ENCODE measurements around the gene KRTAP1-4. TPM values are rescaled to one million over a fixed set of nuclear protein-coding genes. Genes with fewer than 3 reads are reported as not detected.

KRTAP1-4 gene
- polyA plus RNA-seq, 3 donors = not detected

DNA sequence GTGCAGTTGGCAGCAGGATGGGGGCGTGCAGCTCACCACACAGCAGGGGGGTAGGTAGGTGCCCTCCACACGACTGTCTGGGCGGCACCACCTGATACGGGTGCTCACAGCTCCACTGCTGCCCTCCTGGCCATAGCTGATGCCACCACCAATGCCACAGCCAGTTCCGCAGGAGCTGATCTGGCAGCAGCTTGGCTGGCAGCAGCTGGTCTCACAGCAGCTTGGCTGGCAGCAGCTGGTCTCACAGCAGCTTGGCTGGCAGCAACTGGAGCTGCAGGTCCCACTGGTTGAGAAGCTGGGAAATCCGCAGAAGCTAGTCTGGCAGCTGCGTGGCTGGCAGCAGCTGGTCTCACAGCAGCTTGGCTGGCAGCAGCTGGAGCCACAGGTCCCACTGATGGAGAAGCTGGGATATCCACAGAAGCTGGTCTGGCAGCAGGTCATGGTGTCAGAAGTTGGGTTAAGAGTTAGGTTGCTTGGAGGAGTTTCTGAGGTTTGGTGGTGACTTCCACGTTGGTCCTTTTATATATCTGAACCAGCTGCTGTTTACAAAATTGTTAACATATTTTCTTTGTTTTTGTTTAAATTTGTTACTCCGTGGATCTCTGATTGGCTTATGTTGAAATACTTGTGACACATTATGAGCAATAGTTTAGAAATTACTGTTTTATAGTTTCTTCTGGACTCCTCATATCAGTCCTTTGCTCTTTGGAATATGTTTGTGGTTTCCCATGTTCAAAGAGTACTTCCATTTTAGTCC lies 3.1 kb downstream of the KRTAP1-4 start, which contains the start of gene KRTAP1-5:
KRTAP1-5 (minus strand) TSS at position 494 of the 757 bp plus-strand sequence; CDS start at position 441, 53 bp downstream.
- TF ChIP-seq, protein P1, sequence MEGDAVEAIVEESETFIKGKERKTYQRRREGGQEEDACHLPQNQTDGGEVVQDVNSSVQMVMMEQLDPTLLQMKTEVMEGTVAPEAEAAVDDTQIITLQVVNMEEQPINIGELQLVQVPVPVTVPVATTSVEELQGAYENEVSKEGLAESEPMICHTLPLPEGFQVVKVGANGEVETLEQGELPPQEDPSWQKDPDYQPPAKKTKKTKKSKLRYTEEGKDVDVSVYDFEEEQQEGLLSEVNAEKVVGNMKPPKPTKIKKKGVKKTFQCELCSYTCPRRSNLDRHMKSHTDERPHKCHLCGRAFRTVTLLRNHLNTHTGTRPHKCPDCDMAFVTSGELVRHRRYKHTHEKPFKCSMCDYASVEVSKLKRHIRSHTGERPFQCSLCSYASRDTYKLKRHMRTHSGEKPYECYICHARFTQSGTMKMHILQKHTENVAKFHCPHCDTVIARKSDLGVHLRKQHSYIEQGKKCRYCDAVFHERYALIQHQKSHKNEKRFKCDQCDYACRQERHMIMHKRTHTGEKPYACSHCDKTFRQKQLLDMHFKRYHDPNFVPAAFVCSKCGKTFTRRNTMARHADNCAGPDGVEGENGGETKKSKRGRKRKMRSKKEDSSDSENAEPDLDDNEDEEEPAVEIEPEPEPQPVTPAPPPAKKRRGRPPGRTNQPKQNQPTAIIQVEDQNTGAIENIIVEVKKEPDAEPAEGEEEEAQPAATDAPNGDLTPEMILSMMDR (IDR thresholded peaks at IDR 0.05) = no peak
- Histone ChIP-seq H3K4me2 (replicated peaks; ENCODE audit: extremely low read depth, low read length, poor library complexity, severe bottlenecking) (no peak within 1 kb of the TSS), H4K20me1 (ENCODE audit: insufficient read depth, low read length) (no peaks in the 10 kb centered on the region), H3K9me3 (replicated peaks in 1 of 2; ENCODE audit: control insufficient read depth in 1 of 2, insufficient read depth in 1 of 2, low read length in 2 of 2) (no peaks in the 10 kb centered on the region), H3K36me3 (replicated peaks in 1 of 2; ENCODE audit: control insufficient read depth in 1 of 2, insufficient read depth in 2 of 2, low read length in 2 of 2) (no peaks in the 10 kb centered on the region), H3K4me3 (replicated peaks in 1 of 3; ENCODE audit: low read depth in 2 of 3, low read length in 3 of 3) (no peak within 1 kb of the TSS), H3K79me2 (ENCODE audit: insufficient read depth, low read length) (no peaks in the 10 kb centered on the region), H3K9ac (ENCODE audit: insufficient read depth, low read length, poor library complexity, severe bottlenecking) (no peak within 1 kb of the TSS), H3K27ac (ENCODE audit: low read depth in 1 of 2, low read length in 2 of 2) (no peak within 1 kb of the TSS), H3K27me3 (ENCODE audit: control insufficient read depth in 2 of 2, insufficient read depth in 2 of 2, low read length in 2 of 2) (no peaks in the 10 kb centered on the region), H2AFZ (ENCODE audit: insufficient read depth, low read depth, low read length, poor library complexity, severe bottlenecking) (no peak within 1 kb of the TSS), H3K4me1 (ENCODE audit: control insufficient read depth in 1 of 2, insufficient read depth in 2 of 2, low read length in 2 of 2) (no peaks in the 10 kb centered on the region)
- Mint-ChIP-seq H3K27ac (no peak within 1 kb of the TSS), H3K27me3 (ENCODE audit: low read depth in 3 of 3) (peaks cover 1 to 7% (median 3%) of the 10 kb centered on the region in 3 donors), H3K9me3 (peaks cover 0 to 3% (median 0%) of the 10 kb centered on the region in 7 donors), H3K4me3 (no peak within 1 kb of the TSS), H3K4me1 (no peaks in the 10 kb centered on the region), H3K36me3 (no peaks in the 10 kb centered on the region)
- no peak for DNase-seq
- intact Hi-C loops (cut with micrococcal nuclease) = no loop called here
- WGBS (ENCODE audit: insufficient coverage) = 93% methylated on average over 7 of the region's 9 CpGs

DNA sequence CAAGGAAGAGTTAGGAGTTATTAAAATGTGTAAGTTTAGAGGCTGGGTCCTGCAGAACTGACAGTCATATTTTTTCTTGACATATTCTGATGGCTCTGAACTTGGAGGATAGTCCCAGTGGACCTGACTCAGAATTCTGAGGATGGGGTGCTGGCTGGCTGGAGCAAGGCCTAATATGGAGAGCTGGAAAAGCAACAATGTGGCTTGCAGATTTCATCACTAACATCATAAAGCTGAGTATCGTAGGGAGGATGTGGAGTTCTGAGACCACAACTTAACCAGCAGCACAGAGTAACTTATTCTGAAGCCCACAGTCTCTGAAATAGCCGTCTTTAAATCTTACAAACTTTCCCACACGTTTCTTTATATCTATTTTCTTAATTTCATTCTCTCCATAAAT lies 5.3 kb downstream of the KRTAP1-4 start:
- Histone ChIP-seq H4K20me1 (ENCODE audit: insufficient read depth, low read length) (no peaks in the 10 kb centered on the region), H3K4me1 (ENCODE audit: control insufficient read depth in 1 of 2, insufficient read depth in 2 of 2, low read length in 2 of 2) (no peaks in the 10 kb centered on the region), H3K27me3 (ENCODE audit: control insufficient read depth in 2 of 2, insufficient read depth in 2 of 2, low read length in 2 of 2) (no peaks in the 10 kb centered on the region), H3K4me2 (replicated peaks; ENCODE audit: extremely low read depth, low read length, poor library complexity, severe bottlenecking) (no peak overlapping the region), H3K4me3 (replicated peaks in 1 of 3; ENCODE audit: low read depth in 2 of 3, low read length in 3 of 3) (no peak overlapping the region), H2AFZ (ENCODE audit: insufficient read depth, low read depth, low read length, poor library complexity, severe bottlenecking) (no peak overlapping the region), H3K36me3 (replicated peaks in 1 of 2; ENCODE audit: control insufficient read depth in 1 of 2, insufficient read depth in 2 of 2, low read length in 2 of 2) (no peaks in the 10 kb centered on the region), H3K79me2 (ENCODE audit: insufficient read depth, low read length) (no peaks in the 10 kb centered on the region), H3K9me3 (replicated peaks in 1 of 2; ENCODE audit: control insufficient read depth in 1 of 2, insufficient read depth in 1 of 2, low read length in 2 of 2) (no peaks in the 10 kb centered on the region), H3K9ac (ENCODE audit: insufficient read depth, low read length, poor library complexity, severe bottlenecking) (no peak overlapping the region), H3K27ac (ENCODE audit: low read depth in 1 of 2, low read length in 2 of 2) (no peak overlapping the region)
- H3K9me3 Mint-ChIP-seq = peaks cover 0 to 7% (median 0%) of the 10 kb centered on the region in 7 donors
- H3K4me1 Mint-ChIP-seq = no peaks in the 10 kb centered on the region
- no peak for DNase-seq
- no CpG with 5 or more reads among the region's 3 CpGs for whole genome bisulfite sequencing (ENCODE audit: insufficient coverage)
- peaks cover 2 to 7% (median 3%) of the 10 kb centered on the region in 3 donors for H3K27me3 Mint-ChIP-seq (ENCODE audit: low read depth in 3 of 3)
- no peaks in the 10 kb centered on the region for H3K36me3 Mint-ChIP-seq
- intact Hi-C loops (cut with micrococcal nuclease) = no loop called here
- H3K27ac Mint-ChIP-seq = no peak overlapping the region
- H3K4me3 Mint-ChIP-seq = no peak overlapping the region
- TF ChIP-seq, protein P1 (IDR thresholded peaks at IDR 0.05) = no peak
